Measurements from ENCODE around the gene POLR2J. TPM values are rescaled to one million over a fixed set of nuclear protein-coding genes. Genes with fewer than 3 reads are reported as not detected.
"Not testable (repeated sequence)": the region's sequence is repeated elsewhere in the genome, so short reads cannot be mapped to it uniquely, and the experiment has no call there.

Gene POLR2J
- total and polyA plus RNA-seq, 4 donors = 9.6 to 50.3 (median 30.5) TPM

DNA sequence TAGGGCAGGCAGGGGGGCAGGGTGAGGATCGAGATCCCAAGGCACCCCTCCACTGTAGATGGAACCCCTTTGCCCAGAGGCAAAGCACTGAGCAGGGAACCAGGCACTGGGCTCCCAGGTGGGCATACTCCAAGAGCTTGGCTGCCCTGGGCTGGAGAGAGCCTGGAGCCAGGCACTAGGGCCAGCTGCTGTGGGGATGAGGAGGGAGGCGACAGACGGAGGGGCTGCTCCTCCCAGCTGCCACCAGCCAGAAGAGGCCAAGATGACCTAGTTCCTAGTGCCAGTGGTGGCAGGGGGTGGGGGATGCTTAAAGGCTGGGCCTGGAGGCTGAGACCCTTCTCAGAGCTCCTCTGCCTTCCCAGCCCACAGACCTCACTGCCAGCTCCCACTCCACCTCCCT is 37.2 kb upstream of the POLR2J start:
- not testable (repeated sequence) for H3K4me1 ChIP-seq (ENCODE audit: control insufficient read depth in 4 of 4, insufficient read depth in 4 of 4, low read length in 3 of 4); H3K27me3 ChIP-seq (ENCODE audit: control insufficient read depth in 4 of 4, insufficient read depth in 4 of 4, low read length in 3 of 4); H3K4me3 ChIP-seq (ENCODE audit: low read depth in 1 of 3, low read length in 3 of 3); H3K9me3 ChIP-seq (ENCODE audit: control insufficient read depth in 4 of 4, low read length in 3 of 4); H3K27ac ChIP-seq (ENCODE audit: low read depth in 1 of 2, low read length in 2 of 2); DNase-seq (ENCODE audit: low spot score); H3K9ac ChIP-seq (ENCODE audit: low read depth in 1 of 2, low read length in 2 of 2); H3K36me3 ChIP-seq (ENCODE audit: control insufficient read depth in 4 of 4, insufficient read depth in 3 of 4, low read depth in 1 of 4, low read length in 3 of 4)
- WGBS = no CpG with 5 or more reads among the region's 3 CpGs

DNA sequence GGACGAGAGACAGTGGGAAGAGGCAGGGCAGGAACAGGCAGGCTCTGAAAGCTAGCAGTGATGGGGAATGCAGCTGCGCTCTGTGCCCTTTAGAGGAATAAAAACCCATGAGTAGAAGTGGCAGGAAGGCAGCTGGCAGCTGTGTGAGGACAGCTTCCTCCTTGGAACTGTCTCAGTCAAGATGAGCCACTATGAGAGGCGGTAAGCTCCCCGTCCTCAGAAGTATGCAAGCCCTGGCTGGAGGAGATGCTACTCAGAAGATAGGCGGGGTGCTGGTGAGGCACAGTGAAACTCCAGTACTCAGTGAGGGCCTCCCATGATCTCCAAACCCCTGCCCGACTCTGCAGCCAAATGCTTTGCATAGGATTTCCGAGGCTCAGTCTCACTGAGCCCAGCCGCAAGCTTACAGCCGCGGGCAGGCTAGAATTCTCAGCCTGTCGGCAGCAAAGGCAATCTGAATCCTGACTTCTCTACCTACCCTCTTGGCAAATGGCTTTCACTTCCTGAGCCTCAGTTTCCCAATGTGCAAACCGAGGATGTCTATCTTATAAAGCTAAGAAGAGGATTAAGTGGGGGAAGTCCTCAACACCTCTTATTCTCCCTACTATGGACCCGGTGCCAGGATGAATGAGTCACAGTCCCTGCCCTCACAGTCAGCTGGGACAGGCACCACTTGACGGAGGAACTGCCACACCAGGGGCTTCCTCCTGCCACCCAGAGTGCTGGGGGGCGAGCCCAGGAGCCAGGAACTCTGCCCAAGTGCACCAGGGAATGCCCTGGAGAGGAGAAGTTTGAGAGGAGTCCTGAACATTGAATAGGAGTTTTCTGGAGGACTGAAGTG is 36.4 kb upstream of the POLR2J start:
- H3K9ac ChIP-seq (ENCODE audit: low read depth in 1 of 2, low read length in 2 of 2); DNase-seq (ENCODE audit: low spot score); H3K4me1 ChIP-seq (ENCODE audit: control insufficient read depth in 4 of 4, insufficient read depth in 4 of 4, low read length in 3 of 4); H3K27me3 ChIP-seq (ENCODE audit: control insufficient read depth in 4 of 4, insufficient read depth in 4 of 4, low read length in 3 of 4); H3K9me3 ChIP-seq (ENCODE audit: control insufficient read depth in 4 of 4, low read length in 3 of 4); H3K27ac ChIP-seq (ENCODE audit: low read depth in 1 of 2, low read length in 2 of 2); H3K4me3 ChIP-seq (ENCODE audit: low read depth in 1 of 3, low read length in 3 of 3); H3K36me3 ChIP-seq (ENCODE audit: control insufficient read depth in 4 of 4, insufficient read depth in 3 of 4, low read depth in 1 of 4, low read length in 3 of 4): not testable (repeated sequence)
- WGBS = 82% methylated on average over 3 of the region's 15 CpGs

DNA sequence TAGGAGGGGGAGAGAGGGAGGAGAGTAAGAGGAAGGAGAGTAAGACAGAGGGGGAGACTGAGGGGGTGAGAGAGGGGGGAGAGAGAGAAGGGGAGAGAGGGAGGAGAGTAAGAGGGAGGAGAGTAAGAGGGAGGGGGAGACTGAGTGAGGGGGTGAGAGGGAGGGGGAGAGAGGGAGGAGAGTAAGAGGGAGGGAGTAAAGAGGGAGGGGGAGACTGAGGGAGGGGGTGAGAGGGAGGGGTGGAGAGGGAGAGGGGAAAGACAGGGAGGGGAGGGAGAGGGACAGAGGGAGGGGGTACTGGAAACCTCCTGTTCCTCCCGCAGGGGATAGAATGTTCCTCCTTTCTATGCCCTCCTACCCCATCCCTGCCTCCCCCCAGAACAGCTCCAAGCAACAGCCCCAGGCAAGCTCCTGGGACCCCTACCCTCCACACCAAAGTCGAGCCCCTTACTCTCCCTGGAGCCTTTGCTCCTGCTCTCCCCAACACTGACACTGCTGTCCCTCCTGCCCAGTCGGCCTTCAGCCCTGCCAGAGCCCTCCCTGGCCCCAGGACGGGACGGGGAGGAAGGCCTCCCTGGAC is 34.0 kb upstream of the POLR2J start:
- not testable (repeated sequence) for H3K27ac ChIP-seq (ENCODE audit: low read depth in 1 of 2, low read length in 2 of 2); H3K9ac ChIP-seq (ENCODE audit: low read depth in 1 of 2, low read length in 2 of 2); H3K27me3 ChIP-seq (ENCODE audit: control insufficient read depth in 4 of 4, insufficient read depth in 4 of 4, low read length in 3 of 4); H3K36me3 ChIP-seq (ENCODE audit: control insufficient read depth in 4 of 4, insufficient read depth in 3 of 4, low read depth in 1 of 4, low read length in 3 of 4); H3K4me3 ChIP-seq (ENCODE audit: low read depth in 1 of 3, low read length in 3 of 3); H3K9me3 ChIP-seq (ENCODE audit: control insufficient read depth in 4 of 4, low read length in 3 of 4); H3K4me1 ChIP-seq (ENCODE audit: control insufficient read depth in 4 of 4, insufficient read depth in 4 of 4, low read length in 3 of 4)
- WGBS = 45% methylated on average over 2 of the region's 5 CpGs
- DNase-seq (ENCODE audit: low spot score) = peak; percentile 46

DNA sequence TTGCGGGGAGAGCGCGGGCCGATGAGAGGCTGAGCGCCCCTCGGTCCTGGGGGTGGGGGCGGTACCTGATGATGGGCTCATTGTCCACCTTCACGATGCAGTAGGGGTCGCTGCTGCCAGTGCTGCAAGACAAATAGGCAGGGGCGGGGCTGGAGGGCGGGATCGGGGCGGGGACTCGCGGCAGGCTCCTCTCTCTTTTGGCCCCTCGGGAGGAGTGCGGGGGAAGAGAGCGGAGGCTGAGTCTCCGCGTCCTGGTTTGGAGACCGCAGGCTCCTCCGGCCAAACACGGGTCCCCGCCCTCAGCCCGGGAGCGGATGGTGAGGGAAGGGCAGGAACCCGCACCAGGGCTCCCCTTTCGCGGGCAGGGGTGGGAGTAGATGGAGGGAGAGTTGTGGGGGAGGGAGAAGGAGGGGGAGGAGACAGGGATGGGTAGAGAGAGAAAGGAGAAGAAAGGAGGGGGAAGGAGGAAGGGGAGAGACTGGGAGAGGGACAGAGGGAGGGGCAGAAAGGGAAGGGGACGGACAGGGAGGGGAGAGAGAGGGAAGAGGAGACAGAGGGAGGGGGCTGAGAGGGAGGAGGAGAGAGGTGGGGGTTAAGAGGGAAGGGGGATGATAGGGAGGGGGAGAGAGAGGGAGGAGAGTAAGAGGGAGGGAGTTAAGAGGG is 33.3 kb upstream of the POLR2J start:
- not testable (repeated sequence) for H3K27ac ChIP-seq (ENCODE audit: low read depth in 1 of 2, low read length in 2 of 2); H3K4me1 ChIP-seq (ENCODE audit: control insufficient read depth in 4 of 4, insufficient read depth in 4 of 4, low read length in 3 of 4); H3K4me3 ChIP-seq (ENCODE audit: low read depth in 1 of 3, low read length in 3 of 3); H3K9ac ChIP-seq (ENCODE audit: low read depth in 1 of 2, low read length in 2 of 2); DNase-seq (ENCODE audit: low spot score); H3K27me3 ChIP-seq (ENCODE audit: control insufficient read depth in 4 of 4, insufficient read depth in 4 of 4, low read length in 3 of 4); H3K9me3 ChIP-seq (ENCODE audit: control insufficient read depth in 4 of 4, low read length in 3 of 4); H3K36me3 ChIP-seq (ENCODE audit: control insufficient read depth in 4 of 4, insufficient read depth in 3 of 4, low read depth in 1 of 4, low read length in 3 of 4)
- no CpG with 5 or more reads among the region's 30 CpGs for WGBS

DNA sequence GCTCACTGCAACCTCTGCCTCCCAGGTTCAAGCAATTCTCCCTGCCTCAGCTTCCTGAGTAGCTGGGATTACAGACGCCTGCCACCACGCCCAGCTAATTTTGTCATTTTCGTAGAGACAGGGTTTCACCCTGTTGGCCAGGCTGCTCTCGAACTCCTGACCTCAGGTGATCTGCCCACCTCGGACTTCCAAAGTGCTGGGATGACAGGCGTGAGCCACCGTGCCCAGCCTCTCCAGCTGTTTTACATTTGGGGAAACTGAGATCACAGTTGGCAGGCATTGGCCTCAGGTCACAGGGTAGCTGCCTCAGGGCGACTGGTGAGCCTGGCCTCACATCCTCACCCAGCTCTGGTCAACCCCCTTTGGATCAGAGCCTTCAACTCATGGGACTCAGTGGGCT is 31.9 kb upstream of the POLR2J start:
- H3K4me3 ChIP-seq (ENCODE audit: low read depth in 1 of 3, low read length in 3 of 3); DNase-seq (ENCODE audit: low spot score); H3K9ac ChIP-seq (ENCODE audit: low read depth in 1 of 2, low read length in 2 of 2); H3K4me1 ChIP-seq (ENCODE audit: control insufficient read depth in 4 of 4, insufficient read depth in 4 of 4, low read length in 3 of 4); H3K27me3 ChIP-seq (ENCODE audit: control insufficient read depth in 4 of 4, insufficient read depth in 4 of 4, low read length in 3 of 4); H3K27ac ChIP-seq (ENCODE audit: low read depth in 1 of 2, low read length in 2 of 2); H3K9me3 ChIP-seq (ENCODE audit: control insufficient read depth in 4 of 4, low read length in 3 of 4); H3K36me3 ChIP-seq (ENCODE audit: control insufficient read depth in 4 of 4, insufficient read depth in 3 of 4, low read depth in 1 of 4, low read length in 3 of 4): not testable (repeated sequence)
- WGBS = 74% methylated on average over 4 of the region's 8 CpGs

DNA sequence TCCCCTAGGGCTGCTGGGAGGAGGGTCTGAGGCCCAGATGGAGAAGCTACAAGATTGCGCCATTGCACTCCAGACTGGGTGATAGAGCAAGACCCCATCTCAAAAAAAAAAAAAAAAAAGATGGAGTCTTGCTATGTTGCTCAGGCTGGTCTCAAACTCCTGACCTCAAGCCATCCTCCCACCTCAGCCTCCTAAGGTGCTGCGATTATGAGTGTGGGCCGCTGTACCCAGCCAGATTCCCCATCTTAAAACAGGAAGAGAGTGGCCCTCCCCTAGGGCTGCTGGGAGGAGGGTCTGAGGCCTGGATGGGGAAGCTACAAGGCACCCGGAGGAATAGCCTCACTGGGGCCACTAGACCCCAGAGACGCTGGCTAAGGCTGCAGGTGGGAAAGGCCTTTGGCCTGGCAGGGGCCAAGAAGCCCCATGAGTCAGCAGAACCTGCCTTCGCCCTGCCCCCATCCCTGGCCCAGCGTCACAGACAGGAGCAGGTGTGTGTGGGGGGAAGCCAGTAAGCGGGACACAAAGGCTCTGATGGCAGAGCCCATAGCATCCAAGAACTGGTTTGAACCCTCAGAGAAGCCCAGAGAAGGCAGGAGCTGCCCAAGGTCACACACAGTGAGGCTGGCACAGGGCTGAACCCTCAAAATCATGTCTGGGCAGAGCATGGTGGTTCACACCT is 28.8 kb upstream of the POLR2J start:
- H3K9me3 ChIP-seq (ENCODE audit: control insufficient read depth in 4 of 4, low read length in 3 of 4); DNase-seq (ENCODE audit: low spot score); H3K27me3 ChIP-seq (ENCODE audit: control insufficient read depth in 4 of 4, insufficient read depth in 4 of 4, low read length in 3 of 4); H3K36me3 ChIP-seq (ENCODE audit: control insufficient read depth in 4 of 4, insufficient read depth in 3 of 4, low read depth in 1 of 4, low read length in 3 of 4); H3K4me3 ChIP-seq (ENCODE audit: low read depth in 1 of 3, low read length in 3 of 3); H3K27ac ChIP-seq (ENCODE audit: low read depth in 1 of 2, low read length in 2 of 2); H3K9ac ChIP-seq (ENCODE audit: low read depth in 1 of 2, low read length in 2 of 2); H3K4me1 ChIP-seq (ENCODE audit: control insufficient read depth in 4 of 4, insufficient read depth in 4 of 4, low read length in 3 of 4): not testable (repeated sequence)
- WGBS = 84% methylated on average over 2 of the region's 8 CpGs

DNA sequence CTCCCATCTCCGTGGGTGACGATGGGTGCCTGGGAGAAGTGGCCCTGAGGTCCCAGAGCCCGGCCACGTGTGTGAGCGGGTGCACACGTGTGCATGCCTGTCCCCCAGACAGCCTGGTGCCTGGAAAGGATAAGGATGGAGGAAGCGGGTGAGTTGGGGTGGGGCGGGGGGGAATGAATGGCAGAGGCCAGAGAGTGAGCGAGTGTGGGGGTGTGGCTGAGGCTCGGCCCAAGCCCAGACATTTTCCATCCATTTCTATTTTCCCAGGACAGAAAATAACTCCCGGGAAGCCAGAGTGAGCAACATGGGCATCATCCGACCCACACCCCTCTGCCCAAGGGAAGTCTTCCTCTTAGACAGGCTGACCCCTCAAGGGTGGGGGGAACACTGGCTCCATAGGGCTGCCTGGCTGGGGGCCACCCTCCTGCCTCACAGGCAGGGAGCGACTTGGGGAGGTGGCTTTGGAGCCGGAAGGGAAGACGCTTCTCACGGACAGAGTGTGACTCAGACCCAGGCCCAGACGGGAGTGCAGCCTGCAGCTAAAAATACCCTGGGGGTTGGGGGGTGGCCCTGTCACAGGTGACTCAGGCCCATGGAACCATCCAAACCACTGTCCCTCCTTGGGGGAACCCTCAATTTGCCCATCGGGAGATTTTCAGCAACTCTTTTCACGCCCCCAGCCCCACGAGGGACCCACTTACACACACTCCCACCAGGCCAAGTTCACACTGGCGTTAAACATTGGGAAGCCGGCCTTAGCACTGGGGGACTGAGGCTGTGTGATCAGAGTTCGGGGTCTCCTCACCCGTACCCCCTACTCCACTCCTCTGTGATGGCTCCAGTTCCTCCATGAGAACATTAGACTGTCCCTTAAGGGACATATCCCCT is 26.8 kb upstream of the POLR2J start:
- H3K9me3 ChIP-seq (ENCODE audit: control insufficient read depth in 4 of 4, low read length in 3 of 4); H3K4me3 ChIP-seq (ENCODE audit: low read depth in 1 of 3, low read length in 3 of 3); H3K4me1 ChIP-seq (ENCODE audit: control insufficient read depth in 4 of 4, insufficient read depth in 4 of 4, low read length in 3 of 4); H3K9ac ChIP-seq (ENCODE audit: low read depth in 1 of 2, low read length in 2 of 2); H3K27ac ChIP-seq (ENCODE audit: low read depth in 1 of 2, low read length in 2 of 2); DNase-seq (ENCODE audit: low spot score); H3K27me3 ChIP-seq (ENCODE audit: control insufficient read depth in 4 of 4, insufficient read depth in 4 of 4, low read length in 3 of 4); H3K36me3 ChIP-seq (ENCODE audit: control insufficient read depth in 4 of 4, insufficient read depth in 3 of 4, low read depth in 1 of 4, low read length in 3 of 4): not testable (repeated sequence)
- WGBS = 88% methylated on average over 5 of the region's 24 CpGs
